Measurements from ENCODE around the gene VSTM2L. TPM values are rescaled to one million over a fixed set of nuclear protein-coding genes. Genes with fewer than 3 reads are reported as not detected.
A peak's percentile ranks its signal among the peaks of the same experiment; 100 is the strongest.
"Not testable (repeated sequence)": the region's sequence is repeated elsewhere in the genome, so short reads cannot be mapped to it uniquely, and the experiment has no call there.

Gene VSTM2L, protein sequence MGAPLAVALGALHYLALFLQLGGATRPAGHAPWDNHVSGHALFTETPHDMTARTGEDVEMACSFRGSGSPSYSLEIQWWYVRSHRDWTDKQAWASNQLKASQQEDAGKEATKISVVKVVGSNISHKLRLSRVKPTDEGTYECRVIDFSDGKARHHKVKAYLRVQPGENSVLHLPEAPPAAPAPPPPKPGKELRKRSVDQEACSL
- total RNA-seq, result 12.9 TPM
- long read RNA-seq, transcript VSTM2L-202 (4 exons, 1,959 nt), result major isoform, 16 of 28 reads
- long read RNA-seq, partial matches to known transcripts, result 4 of 28 reads
- long read RNA-seq, other reads (novel, unspliced or antisense), result 6 of 28 reads

DNA sequence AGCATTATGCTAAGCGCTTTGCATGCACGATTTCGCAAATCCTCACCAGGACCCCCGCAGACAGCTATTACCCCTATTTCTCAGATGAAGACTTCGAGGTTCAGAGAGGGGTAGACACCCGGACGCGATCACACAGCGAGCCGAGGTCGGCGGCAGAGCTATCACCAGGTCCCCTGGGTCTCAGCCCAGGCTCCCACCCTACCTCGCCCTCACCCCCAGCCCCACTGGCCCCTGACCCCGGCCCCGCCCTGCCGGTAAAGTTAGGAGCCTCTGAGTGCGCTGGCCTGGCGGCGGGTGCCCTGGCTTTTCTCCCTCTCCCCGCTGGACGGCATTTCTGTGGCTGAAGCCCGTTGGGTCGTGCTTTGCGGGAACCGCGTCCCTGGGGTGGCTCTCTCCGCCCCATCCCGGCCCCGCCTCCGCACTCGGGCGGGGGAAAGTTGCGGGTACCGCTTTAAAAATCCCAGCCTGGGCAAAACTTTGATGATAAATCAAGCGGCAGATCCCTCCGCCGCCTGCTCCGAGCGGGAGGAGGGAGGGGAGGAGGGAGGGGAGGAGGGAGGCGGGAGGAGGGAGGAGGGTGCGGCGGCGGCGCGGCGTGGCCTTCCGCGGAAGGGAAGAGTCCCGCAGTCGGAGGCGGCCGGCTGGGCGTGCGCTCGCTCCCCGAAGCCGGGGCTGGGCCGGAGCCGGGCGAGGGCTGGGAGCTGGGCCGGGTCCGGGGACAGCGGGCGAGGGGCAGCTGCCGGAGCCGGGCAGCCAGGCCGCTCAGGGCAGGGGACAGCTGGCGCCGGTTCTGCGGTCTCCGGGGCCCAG is at the start of gene VSTM2L:
VSTM2L (plus strand) TSS at position 624 of the 810 bp plus-strand sequence. CDS start 224 bp downstream, outside the sequence.
- H3K27me3 ChIP-seq, result peaks cover 30% of the 10 kb centered on the region
- no peak within 1 kb of the TSS for H3K27ac ChIP-seq
- peak within 1 kb of the TSS; percentile 42 for H3K4me3 ChIP-seq
- H3K4me1 ChIP-seq, result peaks cover 8% of the 10 kb centered on the region
- no peaks in the 10 kb centered on the region for H3K9me3 ChIP-seq
- intact Hi-C loops (cut with DNase I), result no loop called here
- no peaks in the 10 kb centered on the region for H3K36me3 ChIP-seq
- ATAC-seq, result peak; percentile 61
- TF ChIP-seq, protein P1, sequence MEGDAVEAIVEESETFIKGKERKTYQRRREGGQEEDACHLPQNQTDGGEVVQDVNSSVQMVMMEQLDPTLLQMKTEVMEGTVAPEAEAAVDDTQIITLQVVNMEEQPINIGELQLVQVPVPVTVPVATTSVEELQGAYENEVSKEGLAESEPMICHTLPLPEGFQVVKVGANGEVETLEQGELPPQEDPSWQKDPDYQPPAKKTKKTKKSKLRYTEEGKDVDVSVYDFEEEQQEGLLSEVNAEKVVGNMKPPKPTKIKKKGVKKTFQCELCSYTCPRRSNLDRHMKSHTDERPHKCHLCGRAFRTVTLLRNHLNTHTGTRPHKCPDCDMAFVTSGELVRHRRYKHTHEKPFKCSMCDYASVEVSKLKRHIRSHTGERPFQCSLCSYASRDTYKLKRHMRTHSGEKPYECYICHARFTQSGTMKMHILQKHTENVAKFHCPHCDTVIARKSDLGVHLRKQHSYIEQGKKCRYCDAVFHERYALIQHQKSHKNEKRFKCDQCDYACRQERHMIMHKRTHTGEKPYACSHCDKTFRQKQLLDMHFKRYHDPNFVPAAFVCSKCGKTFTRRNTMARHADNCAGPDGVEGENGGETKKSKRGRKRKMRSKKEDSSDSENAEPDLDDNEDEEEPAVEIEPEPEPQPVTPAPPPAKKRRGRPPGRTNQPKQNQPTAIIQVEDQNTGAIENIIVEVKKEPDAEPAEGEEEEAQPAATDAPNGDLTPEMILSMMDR (IDR thresholded peaks at IDR 0.05), result no peak
- peak; percentile 72 for DNase-seq

DNA sequence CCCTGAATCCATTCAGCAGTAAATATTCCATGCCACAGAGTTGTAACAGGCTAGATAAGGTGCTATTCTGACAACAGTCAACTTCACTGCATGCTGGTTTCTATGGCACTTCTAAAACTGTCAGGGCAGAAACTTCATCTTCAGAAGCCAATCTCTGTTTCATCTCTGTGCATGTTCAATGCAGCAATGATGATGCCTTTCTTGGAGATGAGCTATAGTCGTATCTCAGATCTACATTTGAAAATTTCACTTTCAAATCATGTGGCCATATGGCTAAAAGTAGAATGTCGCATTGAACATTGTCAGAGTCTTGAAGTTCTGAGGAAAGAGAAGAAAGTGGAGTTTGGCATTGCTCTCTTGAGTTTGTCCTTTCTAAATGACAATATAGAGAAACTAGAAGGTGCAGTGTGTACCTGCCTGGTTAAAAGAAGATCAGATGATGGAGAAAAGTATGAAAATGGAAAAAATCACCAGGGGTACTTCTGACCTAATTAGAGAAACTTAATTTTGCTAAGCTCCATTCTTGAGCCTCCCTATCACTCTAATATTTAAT is 49.0 kb upstream of the VSTM2L start:
- Histone ChIP-seq H3K4me1 (no peaks in the 10 kb centered on the region), H3K27me3 (no peaks in the 10 kb centered on the region), H3K4me3 (no peak overlapping the region), H3K36me3 (peaks cover 32% of the 10 kb centered on the region), H3K9me3 (no peaks in the 10 kb centered on the region), H3K27ac (no peak overlapping the region)
- ATAC-seq (no peak), DNase-seq (no peak)
- TF ChIP-seq, protein P1 (IDR thresholded peaks at IDR 0.05), result no peak
- intact Hi-C loops (cut with DNase I), result no loop called here

DNA sequence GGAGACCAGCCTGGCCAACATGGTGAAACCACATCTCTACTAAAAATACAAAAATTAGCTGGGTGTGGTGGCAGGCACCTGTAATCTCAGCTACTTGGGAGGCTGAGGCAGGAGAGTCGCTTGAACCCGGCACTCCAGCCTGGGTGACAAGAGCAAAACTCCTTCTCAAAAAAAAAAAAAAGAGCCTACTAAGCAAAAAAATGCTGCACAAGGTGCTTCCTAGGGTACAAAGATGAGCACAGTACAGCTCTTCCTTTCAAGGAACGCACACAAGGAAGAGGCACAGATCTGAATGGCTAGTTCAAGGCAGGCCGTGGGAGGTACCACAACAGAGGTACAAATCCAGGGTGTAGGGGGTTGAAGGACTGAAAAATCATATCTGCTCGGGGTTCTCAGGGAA is 46.9 kb upstream of the VSTM2L start:
- peaks cover 45% of the 10 kb centered on the region for H3K36me3 ChIP-seq
- H3K27me3 ChIP-seq; intact Hi-C loops (cut with DNase I); ATAC-seq; DNase-seq; H3K9me3 ChIP-seq; H3K4me3 ChIP-seq; H3K27ac ChIP-seq; H3K4me1 ChIP-seq: not testable (repeated sequence)

DNA sequence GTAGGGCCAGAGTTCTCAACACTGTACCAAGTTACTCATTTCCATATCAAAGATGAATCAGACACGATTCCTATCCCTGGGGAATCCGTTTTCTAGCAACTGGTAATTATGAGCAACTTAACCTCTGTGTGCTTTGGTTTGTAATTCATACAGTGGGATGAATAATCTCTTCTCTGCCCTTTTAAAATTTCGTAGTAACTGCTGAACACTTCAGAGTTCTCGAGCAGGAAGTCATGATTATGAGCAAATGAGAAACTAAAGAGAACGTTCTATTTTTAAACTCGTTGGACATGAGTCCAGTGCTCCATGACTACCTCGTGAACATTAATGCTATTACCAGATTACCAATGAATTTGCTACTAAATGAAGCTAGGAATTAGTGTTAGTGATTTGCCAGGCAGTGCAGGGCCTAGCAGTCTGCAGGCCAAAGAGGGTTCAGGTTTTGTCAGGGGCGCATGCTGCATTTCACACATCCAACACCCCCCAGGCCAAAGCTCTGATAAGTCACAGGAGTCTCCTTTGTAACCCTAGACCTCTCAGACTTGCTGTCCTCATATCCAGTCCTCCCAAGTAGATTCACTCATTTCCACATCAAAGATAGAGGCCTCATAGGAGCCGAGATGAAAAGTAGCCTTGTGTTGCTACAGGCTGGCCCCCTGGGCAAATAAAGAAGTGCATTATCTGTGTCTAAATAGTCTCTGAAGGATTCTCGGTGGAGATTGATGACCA is 45.8 kb upstream of the VSTM2L start:
- no peak overlapping the region for H3K4me3 ChIP-seq
- no peak for ATAC-seq
- peaks cover 47% of the 10 kb centered on the region for H3K36me3 ChIP-seq
- no peak overlapping the region for H3K27ac ChIP-seq
- no peaks in the 10 kb centered on the region for H3K4me1 ChIP-seq
- no peaks in the 10 kb centered on the region for H3K9me3 ChIP-seq
- no peaks in the 10 kb centered on the region for H3K27me3 ChIP-seq
- no peak for DNase-seq
- intact Hi-C loops (cut with DNase I), result no loop called here
- TF ChIP-seq, protein P1 (IDR thresholded peaks at IDR 0.05), result no peak

DNA sequence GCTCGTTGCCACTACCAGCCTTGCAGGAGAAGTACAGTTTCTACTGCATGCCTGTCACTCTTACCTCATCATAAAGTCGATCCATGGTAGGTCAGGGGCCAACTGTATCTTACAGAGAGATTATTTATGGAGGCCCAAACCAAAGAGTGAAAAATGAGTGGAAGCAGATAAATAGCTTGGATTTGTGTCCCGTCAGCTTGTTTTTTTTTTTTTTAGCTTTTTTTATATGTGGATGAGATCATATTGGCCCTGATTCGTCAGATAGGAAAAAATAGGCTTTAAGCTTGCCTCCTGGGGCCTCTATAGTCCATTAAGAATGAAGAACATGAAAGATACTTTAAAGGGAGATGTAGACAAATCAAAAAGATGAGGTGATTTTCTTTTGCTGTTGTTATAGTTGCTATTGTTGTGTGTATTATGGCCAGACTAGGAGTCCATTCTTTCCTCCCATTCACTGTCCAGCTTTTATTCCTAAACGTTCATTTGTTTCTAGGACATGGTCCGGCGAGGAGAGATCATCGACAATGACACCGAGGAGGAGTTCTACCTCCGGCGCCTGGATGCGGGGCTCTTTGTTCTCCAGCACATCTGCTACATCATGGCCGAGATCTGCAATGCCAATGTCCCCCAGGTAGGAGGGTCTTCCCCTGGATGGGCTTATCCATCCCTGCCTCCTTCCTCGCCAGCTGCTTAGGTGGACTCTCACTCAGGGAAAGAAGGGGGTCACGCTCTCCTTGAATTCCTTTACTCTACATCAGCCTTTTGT is 43.3 kb upstream of the VSTM2L start:
- DNase-seq (no peak), ATAC-seq (no peak)
- H3K27me3 ChIP-seq, result no peaks in the 10 kb centered on the region
- H3K4me1 ChIP-seq, result no peaks in the 10 kb centered on the region
- intact Hi-C loops (cut with DNase I), result no loop called here
- TF ChIP-seq, protein P1 (IDR thresholded peaks at IDR 0.05), result no peak
- H3K9me3 ChIP-seq, result no peaks in the 10 kb centered on the region
- no peak overlapping the region for H3K4me3 ChIP-seq
- H3K36me3 ChIP-seq, result peaks cover 39% of the 10 kb centered on the region
- H3K27ac ChIP-seq, result no peak overlapping the region
